Fibroblast of mammary gland (primary cell): ENCODE measurements around the gene CHSY3.
A peak's percentile ranks its signal among the peaks of the same experiment; 100 is the strongest.

Experiments
- DNase-seq: peaks from one replicate; pipeline ENCODE4 v3.0.0-alpha.2; 2010; ENCODE audit warnings: low read depth
- H3K4me3 ChIP-seq: 2 replicates; pipeline ENCODE4 v1.5.1; 2011; ENCODE audit warnings: low read depth, mild to moderate bottlenecking, low read length, moderate library complexity; ENCODE audit not compliant: control insufficient read depth
- TF ChIP-seq, protein P1 (sequence below): conservative IDR thresholded peaks from 2 replicates; pipeline ENCODE4 v1.5.1; 2011; ENCODE audit warnings: low read depth, low read length, inconsistent platforms; ENCODE audit not compliant: control insufficient read depth, insufficient read depth

The CHSY3 gene

DNA sequence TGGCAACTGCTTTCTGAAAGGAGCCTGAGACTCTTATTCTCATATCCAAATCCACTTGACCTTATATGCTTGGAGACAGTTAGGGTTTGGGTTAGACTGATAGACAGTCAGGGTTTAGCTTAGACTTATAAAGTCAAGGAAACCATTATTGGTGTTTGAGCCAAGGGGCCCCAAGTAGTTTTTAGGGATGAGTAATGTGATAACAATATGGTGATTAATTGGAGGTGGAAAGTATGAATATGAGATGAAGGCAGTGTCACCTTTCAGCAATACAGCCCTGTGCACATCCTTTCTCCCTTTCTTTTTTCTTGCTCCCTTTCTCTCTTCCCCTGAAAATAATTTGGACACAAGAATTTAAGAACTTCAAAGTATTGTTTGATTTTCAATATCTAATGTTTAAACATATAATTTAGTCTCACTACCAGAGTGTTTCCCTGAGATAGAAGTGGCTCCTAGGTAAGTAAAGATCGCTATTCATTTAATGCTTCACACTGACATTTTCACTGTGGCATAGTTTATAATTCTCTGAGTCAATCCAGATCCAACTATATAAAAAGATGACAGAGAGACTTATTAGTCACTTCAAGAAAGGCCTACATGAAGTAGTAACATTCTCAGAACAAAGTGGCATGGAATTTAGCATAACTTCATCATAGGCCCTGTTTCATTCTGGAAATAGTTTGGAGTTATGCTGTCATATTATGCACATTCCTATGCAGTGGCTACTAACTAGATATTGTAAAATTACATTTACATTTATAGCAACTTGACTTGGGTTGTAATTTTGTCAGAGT is 200.8 kb downstream of the CHSY3 start:
- no peak for DNase-seq
- TF ChIP-seq, protein P1, sequence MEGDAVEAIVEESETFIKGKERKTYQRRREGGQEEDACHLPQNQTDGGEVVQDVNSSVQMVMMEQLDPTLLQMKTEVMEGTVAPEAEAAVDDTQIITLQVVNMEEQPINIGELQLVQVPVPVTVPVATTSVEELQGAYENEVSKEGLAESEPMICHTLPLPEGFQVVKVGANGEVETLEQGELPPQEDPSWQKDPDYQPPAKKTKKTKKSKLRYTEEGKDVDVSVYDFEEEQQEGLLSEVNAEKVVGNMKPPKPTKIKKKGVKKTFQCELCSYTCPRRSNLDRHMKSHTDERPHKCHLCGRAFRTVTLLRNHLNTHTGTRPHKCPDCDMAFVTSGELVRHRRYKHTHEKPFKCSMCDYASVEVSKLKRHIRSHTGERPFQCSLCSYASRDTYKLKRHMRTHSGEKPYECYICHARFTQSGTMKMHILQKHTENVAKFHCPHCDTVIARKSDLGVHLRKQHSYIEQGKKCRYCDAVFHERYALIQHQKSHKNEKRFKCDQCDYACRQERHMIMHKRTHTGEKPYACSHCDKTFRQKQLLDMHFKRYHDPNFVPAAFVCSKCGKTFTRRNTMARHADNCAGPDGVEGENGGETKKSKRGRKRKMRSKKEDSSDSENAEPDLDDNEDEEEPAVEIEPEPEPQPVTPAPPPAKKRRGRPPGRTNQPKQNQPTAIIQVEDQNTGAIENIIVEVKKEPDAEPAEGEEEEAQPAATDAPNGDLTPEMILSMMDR = no peak
- H3K4me3 ChIP-seq = no peak overlapping the region

DNA sequence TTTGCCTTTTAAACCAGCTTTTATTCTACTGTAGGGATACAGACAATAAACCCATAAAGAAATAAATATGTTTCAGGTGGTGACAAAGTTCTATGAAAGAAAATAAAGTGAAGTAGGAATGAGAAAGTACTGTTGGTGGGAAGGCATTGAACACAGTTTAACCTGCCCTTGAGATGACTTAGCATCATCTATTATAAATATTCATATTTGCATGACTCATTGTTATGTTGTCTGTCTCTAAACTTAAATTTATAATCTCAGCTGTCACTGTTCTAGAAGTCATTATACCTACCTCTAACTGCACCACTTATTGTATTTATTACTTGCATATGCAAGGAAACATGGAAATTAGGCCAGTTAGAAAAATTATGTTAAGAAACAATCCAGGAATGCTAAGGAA is 202.2 kb downstream of the CHSY3 start:
- DNase-seq = no peak
- H3K4me3 ChIP-seq = no peak overlapping the region
- TF ChIP-seq, protein P1 = no peak

DNA sequence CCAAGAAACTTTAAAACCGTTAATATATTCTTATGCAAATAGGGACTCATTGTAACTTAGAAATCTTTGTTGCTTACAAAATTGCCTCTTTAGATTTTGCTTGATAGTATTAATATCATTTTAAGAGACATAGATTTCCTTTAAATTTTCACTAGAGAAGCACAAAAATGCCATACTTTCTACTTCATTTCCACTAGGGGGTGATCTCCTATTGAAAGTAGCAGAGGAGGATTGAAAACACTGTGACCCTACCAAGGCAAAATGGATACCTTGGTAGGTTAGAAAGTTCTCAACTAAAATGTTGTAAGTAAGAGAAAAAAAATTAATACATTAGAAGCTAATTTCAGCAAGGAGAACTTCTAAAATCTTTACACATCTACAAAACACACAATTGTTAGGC is 204.9 kb downstream of the CHSY3 start:
- DNase-seq = peak; percentile 58
- H3K4me3 ChIP-seq = no peak overlapping the region
- TF ChIP-seq, protein P1 = peak; percentile 73

DNA sequence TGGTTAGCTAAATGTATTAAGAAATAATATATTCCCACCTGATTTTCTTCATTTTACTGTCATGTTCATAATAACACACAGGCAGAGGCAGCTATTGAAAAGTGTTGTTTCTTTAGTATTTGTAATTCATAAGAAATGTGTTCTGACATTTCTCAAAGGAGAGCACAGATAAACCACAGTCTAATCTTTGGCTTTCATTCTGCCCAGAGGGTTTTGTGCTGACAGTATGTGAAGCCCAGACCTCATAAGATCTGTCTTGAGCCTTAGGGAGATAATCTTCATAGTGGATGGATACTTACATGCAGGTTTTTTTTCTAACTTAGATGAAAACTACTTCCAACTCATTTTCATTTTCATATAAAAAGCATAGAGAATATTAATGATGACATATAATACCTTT is 206.1 kb downstream of the CHSY3 start:
- H3K4me3 ChIP-seq = no peak overlapping the region
- DNase-seq = no peak
- TF ChIP-seq, protein P1 = no peak

DNA sequence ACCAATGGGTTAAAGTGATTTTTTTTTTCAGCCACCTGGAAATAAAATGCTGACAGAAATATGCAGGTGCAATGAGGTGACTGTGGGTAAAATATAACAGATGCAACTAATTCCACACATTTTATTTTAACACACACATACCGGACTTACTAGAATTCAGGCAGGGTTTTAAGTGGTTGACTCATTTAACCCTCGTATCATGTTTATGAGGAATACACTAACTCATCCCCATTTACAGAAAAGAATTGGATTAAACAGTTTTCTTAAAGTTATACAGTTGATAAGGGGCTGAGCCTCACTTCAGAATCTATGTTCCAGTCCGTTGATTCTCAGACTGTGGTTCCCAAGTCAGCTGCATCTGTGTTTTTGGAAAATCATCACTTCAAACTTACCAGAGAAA is 207.5 kb downstream of the CHSY3 start:
- TF ChIP-seq, protein P1 = no peak
- no peak for DNase-seq
- H3K4me3 ChIP-seq = no peak overlapping the region

DNA sequence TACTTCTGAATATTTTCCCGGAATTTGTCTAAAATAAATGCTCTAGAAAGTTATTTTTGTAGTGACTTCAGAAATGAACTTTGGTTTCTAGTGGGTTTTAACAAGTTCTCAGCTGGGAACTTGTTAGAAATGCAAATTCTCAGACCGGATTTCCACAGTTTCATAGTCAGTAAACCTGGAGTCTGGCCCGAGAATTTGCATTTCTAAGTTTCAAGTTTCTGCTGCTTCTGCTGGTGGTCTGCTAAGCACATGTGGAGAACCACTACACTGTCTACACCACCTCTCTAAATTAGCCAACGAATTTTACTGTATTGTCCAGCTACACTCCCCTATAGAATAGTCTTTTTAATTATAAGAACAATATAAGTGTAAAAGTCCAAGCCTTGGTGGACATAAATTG is 208.0 kb downstream of the CHSY3 start:
- H3K4me3 ChIP-seq = no peak overlapping the region
- DNase-seq = no peak
- TF ChIP-seq, protein P1 = no peak

DNA sequence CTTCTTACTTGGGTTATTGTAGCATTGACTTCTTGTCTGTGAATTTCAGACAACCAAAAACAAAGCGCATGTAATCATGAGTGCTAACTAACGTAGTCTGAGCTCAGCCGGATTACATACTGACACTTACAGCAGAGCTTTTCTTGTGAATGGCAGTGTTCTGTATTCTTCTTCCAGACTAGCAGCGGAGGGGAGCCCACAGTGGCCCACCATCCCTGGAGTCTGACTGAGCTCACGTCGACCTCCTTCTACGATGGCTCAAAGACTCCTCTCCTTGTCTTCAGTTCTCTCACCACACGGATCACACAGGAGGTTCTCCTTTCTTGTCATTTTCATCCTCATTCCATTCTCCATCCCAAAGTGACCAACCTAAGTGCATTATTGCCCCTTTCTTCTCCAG is 211.4 kb downstream of the CHSY3 start:
- TF ChIP-seq, protein P1 = no peak
- DNase-seq = no peak
- H3K4me3 ChIP-seq = no peak overlapping the region
